Heart right ventricle (tissue), 16 donors: Measurements from ENCODE around the gene FDPS. TPM values are rescaled to one million over a fixed set of nuclear protein-coding genes. Genes with fewer than 3 reads are reported as not detected.

Source experiments
- ATAC-seq, 8 donors: fragments of 200-7000 bp; cut with Tn5 transposase; one replicate each; pipeline ENCODE4 v1.9.1; 2020; ENCODE audit warnings: mild to moderate bottlenecking in 8 of 8, moderate library complexity in 8 of 8, moderate number of reproducible peaks in 1 of 8
- DNase-seq, 2 donors: peaks; one replicate each; pipeline ENCODE4 v3.0.0-alpha.2; 2020
- H3K27ac ChIP-seq, 10 donors: fragments of 200-600 bp; sonication (generic) in 2 of 10; one replicate each; pipeline versions ENCODE4 v1.5.0 to v1.8.0; 2020 to 2022; ENCODE audit warnings: mild to moderate bottlenecking in 3 of 10
- H3K27me3 ChIP-seq, 7 donors: fragments of 200-600 bp; one replicate each; pipeline ENCODE4 v1.8.0; 2021 to 2022; ENCODE audit warnings: mild to moderate bottlenecking in 2 of 7
- H3K36me3 ChIP-seq, 9 donors: fragments of 200-600 bp; sonication (generic) in 1 of 9; one replicate each; pipeline versions ENCODE4 v1.5.0 to v1.8.0; 2020 to 2022; ENCODE audit warnings: mild to moderate bottlenecking in 2 of 9
- H3K4me1 ChIP-seq, 9 donors: fragments of 200-600 bp; sonication (generic) in 1 of 9; one replicate each; pipeline versions ENCODE4 v1.5.0 to v1.8.0; 2020 to 2022; ENCODE audit warnings: mild to moderate bottlenecking in 4 of 9
- H3K4me3 ChIP-seq, 10 donors: fragments of 200-600 bp; sonication (generic) in 2 of 10; one replicate each; pipeline versions ENCODE4 v1.5.0 to v1.8.0; 2020 to 2022; ENCODE audit warnings: mild to moderate bottlenecking in 7 of 10, moderate library complexity in 2 of 10
- H3K9me3 ChIP-seq, 11 donors: fragments of 200-600 bp in 10 of 11; sonication (generic) in 2 of 11; one replicate each; pipeline versions ENCODE4 v1.5.0 to v1.8.0; 2013 to 2022; ENCODE audit warnings: mild to moderate bottlenecking in 2 of 11, control low read depth in 1 of 11, moderate library complexity in 1 of 11
- CTCF ChIP-seq, 9 donors: fragments of 200-600 bp; sonication (generic) in 2 of 9; IDR thresholded peaks; one replicate each; pipeline versions ENCODE4 v1.5.0 to v1.8.0; 2021 to 2022; ENCODE audit warnings: antibody characterized with exemption in 9 of 9, mild to moderate bottlenecking in 5 of 9, moderate library complexity in 1 of 9
- WGBS, 2 donors: extraction: QIAGEN DNeasy Blood & Tissue Kit; methylation state at CpG; one replicate each; pipeline ENCODE4 v1.1.7; 2013; ENCODE audit warnings: inconsistent platforms in 1 of 2; 5-methylcytosine and 5-hydroxymethylcytosine counted together
- intact Hi-C, 10 donors: fragments of 100-400 bp; cut with DNase I; formaldehyde crosslinking; loops; one replicate each; pipeline versions ENCODE4 v1.11.1 to v1.14.2; 2022
- polyA plus RNA-seq, 2 donors: library from polyadenylated mRNA; stranded (reverse); fragments of 200-250 nt; gene quantifications; one replicate each; pipeline ENCODE4 v1.2.3, GENCODE V29; 2013
- total RNA-seq, 10 donors: library from RNA; stranded (reverse); fragmentation: NEBNext Ultra II Directional in 3 of 10; extraction: Animal tissue kit (Norgen Biotek cat#: 25700) in 3 of 10; gene quantifications; one replicate each; pipeline versions ENCODE4 v1.2.1 to v1.2.4, GENCODE V29; 2021 to 2023
- donor health status: Arrhythmogenic right ventricular cardiomyopathy.
- donor health status: ischemic (EF 13 %, LVEDD 7.1; RV severe dilation, severe dysfunction).
- donor health status: healthy with polysubstance abuse.
- donor health status: DM: no; HTN: yes; CAD: no.
- donor health status: DM: no; HTN: no; CAD: no.
- donor health status: ischemic (EF 25% LVEDD 6.9; RV normal size, moderate dysfunction).
- donor health status: ischemic (EF 25% LVEDD 5.7; RV mildly dilated, moderate dysfunction).
- donor health status: healthy.
- donor health status: DM: yes; HTN: yes; CAD: no.
- donor health status: Ischemic cardiomyopathy.
- donor health status: ischemic (EF 35%, LVEDD 5.7; RV mildly dilated, moderate dysfunction).
- donor health status: nonischemic (EF 11% LVEDD 7.7; RV severe dilation, severe dysfunction).
- donor health status: DM: yes; HTN: yes; CAD: no.
- donor health status: PGD.
- donor health status: ischemic (EF 29% LVEDD 5.4; RV normal size, mild dysfunction).
- donor health status: nonischemic (EF 23%, LVEDD 6.1; RV moderate dilation, normal function).

FDPS gene
- total and polyA plus RNA-seq, 12 donors, result 63.1 to 113 (median 78.1) TPM

- 0% methylated on average over 43 to 44 of the region's 44 CpGs for WGBS, 2 donors
- intact Hi-C loops, result loop anchor here in 9 of 10 donors (1.0 to 5.0 kb wide), 6 partner anchors 16 to 268 kb away; partner anchors contain the start of genes HCN3 (in 4 of the 9), MTX1 (in 2 of the 9), THBS3 (in 2 of the 9) and FDPS (in 1 of the 9)
- ATAC-seq (peak; percentile 85 to 92 (median 90)), DNase-seq (peak; percentile 94 to 96)
- Histone ChIP-seq H3K27ac (peak overlapping the region; percentile 91 to 98 (median 97)), H3K36me3 (peaks cover 0 to 45% (median 23%) of the 10 kb centered on the region in 9 donors), H3K4me1 (peaks cover 7 to 54% (median 40%) of the 10 kb centered on the region in 9 donors), H3K27me3 (no peaks in the 10 kb centered on the region), H3K9me3 (no peaks in the 10 kb centered on the region), H3K4me3 (peak overlapping the region; percentile 67 to 95 (median 84))
- no peak for TF ChIP-seq CTCF (IDR thresholded peaks at IDR 0.05)
Observed at GRCh38 chr1:155324037-155324716, 15.5 kb downstream of the FDPS start.

- DNase-seq (peak; percentile 37 to 55), ATAC-seq (peak in 3 of 8 donors; percentile 0 to 3 (median 0))
- peaks cover 0 to 48% (median 31%) of the 10 kb centered on the region in 9 donors for H3K36me3 ChIP-seq
- peak overlapping the region; percentile 67 to 95 (median 84) for H3K4me3 ChIP-seq
- 10 to 17% methylated on average over 59 of the region's 59 CpGs for WGBS, 2 donors
- peak in 6 of 9 donors; percentile 12 to 45 (median 32) for TF ChIP-seq CTCF (IDR thresholded peaks at IDR 0.05)
- H3K4me1 ChIP-seq, result peaks cover 7 to 46% (median 39%) of the 10 kb centered on the region in 9 donors
- H3K27ac ChIP-seq, result peak overlapping the region; percentile 9 to 98 (median 97)
- no peaks in the 10 kb centered on the region for H3K9me3 ChIP-seq
- intact Hi-C loops, result loop anchor here in 9 of 10 donors (1.0 to 5.0 kb wide), 6 partner anchors 17 to 267 kb away; partner anchors contain the start of genes HCN3 (in 4 of the 9), MTX1 (in 2 of the 9), THBS3 (in 2 of the 9) and FDPS (in 1 of the 9)
- H3K27me3 ChIP-seq, result no peaks in the 10 kb centered on the region
Observed at GRCh38 chr1:155324717-155325602, 16.3 kb downstream of the FDPS start.

- Histone ChIP-seq H3K36me3 (peaks cover 0 to 54% (median 37%) of the 10 kb centered on the region in 9 donors), H3K27me3 (no peaks in the 10 kb centered on the region), H3K4me3 (peak overlapping the region in 8 of 10 donors; percentile 67 to 95 (median 84)), H3K9me3 (no peaks in the 10 kb centered on the region), H3K27ac (peak overlapping the region in 4 of 10 donors; percentile 95 to 98 (median 98)), H3K4me1 (peaks cover 7 to 40% (median 33%) of the 10 kb centered on the region in 9 donors)
- ATAC-seq (no peak), DNase-seq (no peak)
- 63 to 65% methylated on average over 6 of the region's 6 CpGs for whole genome bisulfite sequencing, 2 donors
- intact Hi-C loops, result no loop called here
- TF ChIP-seq CTCF (IDR thresholded peaks at IDR 0.05), result no peak
Observed at GRCh38 chr1:155325603-155325893, 16.9 kb downstream of the FDPS start.

- intact Hi-C loops, result no loop called here
- Histone ChIP-seq H3K9me3 (no peaks in the 10 kb centered on the region), H3K27me3 (no peaks in the 10 kb centered on the region), H3K4me3 (no peak overlapping the region), H3K4me1 (peaks cover 7 to 36% (median 28%) of the 10 kb centered on the region in 9 donors), H3K27ac (peak overlapping the region in 1 of 10 donors; percentile 98), H3K36me3 (peaks cover 0 to 59% (median 42%) of the 10 kb centered on the region in 9 donors)
- TF ChIP-seq CTCF (IDR thresholded peaks at IDR 0.05), result no peak
- WGBS, 2 donors, result 89 to 95% methylated on average over 6 of the region's 6 CpGs
- DNase-seq, result no peak
- no peak for ATAC-seq
Observed at GRCh38 chr1:155326020-155326526, 17.4 kb downstream of the FDPS start.
